ENCODE data around the gene ELOB.

Gene ELOB

DNA sequence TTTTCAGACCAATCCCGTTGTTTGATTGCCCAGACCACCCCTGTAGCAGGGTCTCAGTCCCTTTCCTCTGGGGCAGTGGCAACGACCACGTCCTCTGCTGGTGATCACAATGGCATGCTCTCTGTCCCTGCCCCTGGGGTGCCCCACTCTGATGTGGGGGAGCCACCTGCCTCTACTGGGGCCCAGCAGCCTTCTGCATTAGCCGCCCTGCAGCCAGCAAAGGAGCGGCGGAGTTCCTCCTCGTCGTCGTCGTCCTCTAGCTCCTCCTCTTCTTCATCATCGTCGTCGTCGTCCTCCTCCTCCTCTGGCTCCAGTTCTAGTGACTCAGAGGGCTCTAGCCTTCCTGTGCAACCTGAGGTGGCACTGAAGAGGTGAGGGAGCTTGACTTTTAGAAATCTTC, 9.2 kb downstream of the ELOB start:
- no peak overlapping the region for H3K27ac ChIP-seq
- no peak for TF ChIP-seq CTCF (conservative IDR thresholded peaks at IDR 0.05)

- H3K27ac ChIP-seq = no peak overlapping the region
- TF ChIP-seq CTCF (conservative IDR thresholded peaks at IDR 0.05) = no peak
These were observed 9.8 kb downstream of the ELOB start for GRCh38 chr16:2767140-2767731.

DNA sequence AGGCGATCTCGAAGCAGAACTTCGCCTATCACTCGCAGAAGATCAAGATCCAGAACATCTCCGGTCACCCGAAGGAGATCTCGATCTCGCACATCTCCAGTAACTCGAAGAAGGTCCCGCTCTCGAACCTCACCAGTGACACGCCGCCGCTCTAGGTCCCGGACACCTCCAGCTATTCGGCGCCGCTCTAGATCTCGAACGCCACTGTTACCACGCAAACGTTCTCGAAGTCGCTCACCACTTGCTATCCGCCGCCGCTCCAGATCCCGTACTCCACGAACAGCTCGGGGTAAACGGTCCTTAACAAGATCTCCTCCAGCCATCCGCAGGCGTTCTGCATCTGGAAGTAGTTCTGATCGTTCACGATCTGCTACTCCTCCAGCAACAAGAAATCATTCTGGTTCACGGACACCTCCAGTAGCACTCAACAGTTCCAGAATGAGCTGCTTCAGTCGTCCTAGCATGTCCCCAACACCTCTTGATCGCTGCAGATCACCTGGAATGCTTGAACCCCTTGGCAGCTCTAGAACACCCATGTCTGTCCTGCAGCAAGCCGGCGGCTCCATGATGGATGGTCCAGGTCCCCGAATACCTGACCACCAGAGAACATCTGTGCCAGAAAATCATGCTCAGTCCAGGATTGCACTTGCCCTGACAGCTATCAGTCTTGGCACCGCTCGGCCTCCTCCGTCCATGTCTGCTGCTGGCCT, 10.5 kb downstream of the ELOB start:
- TF ChIP-seq CTCF (conservative IDR thresholded peaks at IDR 0.05) = no peak
- no peak overlapping the region for H3K27ac ChIP-seq

GRCh38 chr16:2765462-2766404, 11.3 kb downstream of the ELOB start:
- no peak for TF ChIP-seq CTCF (conservative IDR thresholded peaks at IDR 0.05)
- H3K27ac ChIP-seq = no peak overlapping the region

DNA sequence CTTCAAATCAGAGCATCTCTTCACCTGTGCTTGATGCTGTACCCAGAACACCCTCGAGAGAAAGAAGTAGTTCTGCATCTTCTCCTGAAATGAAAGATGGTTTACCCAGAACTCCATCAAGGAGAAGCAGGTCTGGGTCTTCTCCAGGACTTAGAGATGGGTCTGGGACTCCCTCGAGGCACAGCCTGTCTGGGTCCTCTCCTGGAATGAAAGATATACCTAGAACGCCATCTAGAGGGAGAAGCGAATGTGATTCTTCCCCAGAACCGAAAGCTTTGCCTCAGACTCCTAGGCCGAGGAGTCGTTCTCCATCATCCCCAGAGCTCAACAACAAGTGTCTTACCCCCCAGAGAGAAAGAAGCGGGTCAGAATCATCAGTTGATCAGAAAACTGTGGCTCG, 12.4 kb downstream of the ELOB start:
- H3K27ac ChIP-seq = no peak overlapping the region
- TF ChIP-seq CTCF (conservative IDR thresholded peaks at IDR 0.05) = no peak

GRCh38 chr16:2763173-2763572, 13.9 kb downstream of the ELOB start:
- H3K27ac ChIP-seq = no peak overlapping the region
- TF ChIP-seq CTCF (conservative IDR thresholded peaks at IDR 0.05) = no peak

DNA sequence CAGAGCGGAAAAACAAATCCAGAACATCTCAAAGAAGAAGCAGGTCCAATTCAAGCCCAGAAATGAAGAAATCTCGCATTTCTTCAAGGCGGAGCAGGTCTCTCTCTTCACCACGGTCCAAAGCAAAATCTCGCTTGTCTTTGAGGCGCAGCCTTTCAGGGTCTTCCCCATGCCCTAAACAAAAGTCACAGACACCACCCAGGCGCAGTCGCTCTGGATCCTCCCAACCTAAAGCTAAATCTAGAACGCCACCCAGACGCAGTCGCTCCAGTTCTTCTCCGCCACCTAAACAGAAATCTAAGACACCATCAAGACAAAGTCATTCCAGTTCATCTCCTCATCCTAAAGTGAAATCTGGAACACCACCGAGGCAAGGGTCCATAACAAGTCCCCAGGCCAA, 14.4 kb downstream of the ELOB start:
- no peak for TF ChIP-seq CTCF (conservative IDR thresholded peaks at IDR 0.05)
- H3K27ac ChIP-seq = no peak overlapping the region

All from VCaP (cell line).